Renal pelvis (tissue), 12 donors: ENCODE data around the gene RHPN2. TPM values are rescaled to one million over a fixed set of nuclear protein-coding genes. Genes with fewer than 3 reads are reported as not detected.

Experiments
- DNase-seq: peaks from one replicate; pipeline ENCODE4 v3.0.0-alpha.2; 2013
- long read RNA-seq, 16 experiments: transcript quantifications; one replicate each; lab custom pipeline, GENCODE V29; 2026
- polyA plus RNA-seq, 3 donors: library from polyadenylated mRNA; unstranded; fragments of 120-200 nt; gene quantifications; one replicate each; pipeline ENCODE4 v1.2.1, GENCODE V29; 2013; ENCODE audit not compliant: insufficient read length in 3 of 3

Gene RHPN2
- 10 to 100 TPM; 16.5 to 22.1 (median 19.7) TPM for polyA plus RNA-seq
- long read RNA-seq, donor 1, partial matches to known transcripts, result 0 of 3 reads
- long read RNA-seq, donor 1, other reads (novel, unspliced or antisense), result 0 of 3 reads
- long read RNA-seq, donor 2, partial matches to known transcripts, result 0 of 3 reads
- long read RNA-seq, donor 2, other reads (novel, unspliced or antisense), result 0 of 3 reads
- long read RNA-seq, donor 3, partial matches to known transcripts, result 5 of 9 reads
- long read RNA-seq, donor 3, other reads (novel, unspliced or antisense), result 0 of 9 reads
- long read RNA-seq, donor 4, partial matches to known transcripts, result 0 of 1 reads
- long read RNA-seq, donor 4, other reads (novel, unspliced or antisense), result 0 of 1 reads
- long read RNA-seq, donor 5, result 0 reads
- long read RNA-seq, donor 6, partial matches to known transcripts, result 7 of 9 reads
- long read RNA-seq, donor 6, other reads (novel, unspliced or antisense), result 0 of 9 reads
- long read RNA-seq, donor 7, partial matches to known transcripts, result 0 of 3 reads
- long read RNA-seq, donor 7, other reads (novel, unspliced or antisense), result 0 of 3 reads
- long read RNA-seq, donor 8, result 0 reads
- long read RNA-seq, donor 9, transcript RHPN2-201 (15 exons, 3,500 nt), result major isoform, 5 of 5 reads
- long read RNA-seq, donor 9, partial matches to known transcripts, result 0 of 5 reads
- long read RNA-seq, donor 9, other reads (novel, unspliced or antisense), result 0 of 5 reads
- long read RNA-seq, donor 10, result 0 reads
- long read RNA-seq, donor 11, partial matches to known transcripts, result 0 of 3 reads
- long read RNA-seq, donor 11, other reads (novel, unspliced or antisense), result 0 of 3 reads
- long read RNA-seq, donor 12, partial matches to known transcripts, result 0 of 3 reads
- long read RNA-seq, donor 12, other reads (novel, unspliced or antisense), result 0 of 3 reads
- long read RNA-seq, donor 13, partial matches to known transcripts, result 0 of 3 reads
- long read RNA-seq, donor 13, other reads (novel, unspliced or antisense), result 0 of 3 reads
- long read RNA-seq, donor 14, result 0 reads
- long read RNA-seq, donor 15, partial matches to known transcripts, result 0 of 4 reads
- long read RNA-seq, donor 15, other reads (novel, unspliced or antisense), result 0 of 4 reads
- long read RNA-seq, donor 16, partial matches to known transcripts, result 5 of 8 reads
- long read RNA-seq, donor 16, other reads (novel, unspliced or antisense), result 0 of 8 reads

- DNase-seq, result peak; percentile 69
Measured at GRCh38 chr19:33064792-33065550, at the start of gene RHPN2. Gene RHPN2, minus strand, starts transcription at chr19:33064888. Its CDS starts 36 bp downstream, at chr19:33064852.

- no peak for DNase-seq
Measured at GRCh38 chr19:33114312-33114711, 49.6 kb upstream of the RHPN2 start.

GRCh38 chr19:33111587-33111986 is 46.9 kb upstream of the RHPN2 start:
- no peak for DNase-seq

DNA sequence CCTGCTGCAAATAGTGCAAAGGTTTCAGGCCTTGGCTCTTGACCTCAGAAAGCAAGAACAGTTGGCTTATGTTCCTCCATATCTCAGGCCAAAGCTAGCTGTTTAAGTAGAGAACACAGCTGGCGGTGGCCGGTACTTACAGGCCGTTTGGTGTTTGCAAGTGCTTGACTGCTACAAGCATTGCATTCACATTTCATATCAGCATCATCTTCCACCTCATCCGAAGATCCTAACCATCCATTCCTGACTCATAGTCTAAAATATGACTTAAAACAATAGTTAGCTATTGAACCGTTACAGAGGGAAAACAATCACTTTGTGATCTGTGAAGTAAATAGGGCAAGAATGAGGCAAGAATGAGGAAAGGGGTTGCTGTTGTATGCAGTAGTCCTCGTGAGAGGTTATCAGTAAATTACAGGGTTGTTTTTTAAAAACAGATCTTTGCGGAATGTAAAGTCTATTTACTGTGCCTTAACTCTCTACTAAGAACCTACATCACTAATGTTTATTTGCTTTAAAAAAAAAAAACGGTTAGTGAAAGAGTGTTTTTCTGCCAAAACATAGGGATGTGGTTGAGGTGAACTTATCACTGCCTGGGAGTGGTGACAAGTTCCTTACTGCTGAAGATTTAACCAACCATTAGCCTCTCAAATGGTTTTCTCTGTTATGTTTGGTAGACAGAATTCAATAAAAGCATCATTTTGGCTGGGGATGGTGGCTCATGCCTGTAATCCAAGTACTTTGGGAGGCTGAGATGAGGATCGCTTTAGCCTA is 45.6 kb upstream of the RHPN2 start:
- DNase-seq, result no peak

DNA sequence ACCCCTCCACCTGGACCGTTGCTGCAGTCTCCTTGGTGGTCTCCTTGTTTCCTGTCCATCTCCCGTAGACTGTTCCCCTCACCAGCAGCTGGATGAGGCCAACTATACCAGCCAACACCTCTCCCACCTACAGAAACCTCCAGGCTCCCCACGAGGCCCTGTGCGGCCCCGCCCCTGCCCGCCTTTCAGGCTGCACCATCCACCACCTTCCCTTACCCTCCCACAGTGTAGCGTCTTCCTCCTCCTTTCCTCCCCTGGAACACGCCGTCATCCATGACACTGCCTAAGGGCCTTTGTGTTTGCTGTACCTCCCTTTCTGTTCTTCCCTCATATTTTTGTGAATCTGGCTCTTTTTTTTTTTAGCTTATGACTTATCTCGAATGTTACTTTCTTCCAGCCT is 43.5 kb upstream of the RHPN2 start:
- DNase-seq, result no peak

GRCh38 chr19:33102893-33103292 is 38.2 kb upstream of the RHPN2 start:
- no peak for DNase-seq

DNA sequence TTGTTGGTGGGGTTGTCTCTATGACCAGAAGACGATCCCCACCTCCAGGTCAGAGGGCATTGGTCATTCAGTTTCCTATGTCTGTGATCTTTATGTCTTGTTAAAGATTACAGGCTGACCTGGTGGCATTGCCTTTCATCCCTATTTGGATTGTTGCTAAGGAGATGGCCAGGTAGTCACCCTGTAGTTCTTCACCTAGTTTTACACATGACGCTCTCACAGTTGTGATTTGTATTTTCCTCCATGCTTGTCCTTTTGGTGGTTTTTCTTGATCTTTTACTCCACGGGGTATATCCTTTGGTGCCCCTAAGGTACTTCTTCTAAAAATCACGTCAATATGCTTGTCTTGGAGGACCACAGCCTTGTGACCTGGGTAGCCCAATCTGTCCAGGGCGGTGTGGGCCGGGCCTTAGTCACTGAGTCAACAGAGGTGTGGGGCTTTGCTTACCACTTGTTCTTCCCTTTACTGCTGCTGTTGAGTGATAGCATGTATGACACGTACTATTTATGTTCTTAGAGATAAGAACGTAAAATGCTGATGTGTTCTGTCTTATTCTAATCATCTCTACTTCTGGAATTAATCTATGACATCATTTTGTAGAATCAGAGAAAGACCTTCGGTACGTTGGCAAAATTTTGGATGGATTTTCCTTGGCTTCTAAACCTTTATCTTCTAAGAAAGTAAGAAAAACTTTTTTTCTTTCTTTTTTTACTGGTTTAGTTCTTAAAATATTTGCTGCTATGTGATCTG is 36.4 kb upstream of the RHPN2 start:
- no peak for DNase-seq

- DNase-seq, result no peak
Measured at GRCh38 chr19:33098055-33098534, 33.4 kb upstream of the RHPN2 start.

- no peak for DNase-seq
Measured at GRCh38 chr19:33096005-33096404, 31.3 kb upstream of the RHPN2 start.

DNA sequence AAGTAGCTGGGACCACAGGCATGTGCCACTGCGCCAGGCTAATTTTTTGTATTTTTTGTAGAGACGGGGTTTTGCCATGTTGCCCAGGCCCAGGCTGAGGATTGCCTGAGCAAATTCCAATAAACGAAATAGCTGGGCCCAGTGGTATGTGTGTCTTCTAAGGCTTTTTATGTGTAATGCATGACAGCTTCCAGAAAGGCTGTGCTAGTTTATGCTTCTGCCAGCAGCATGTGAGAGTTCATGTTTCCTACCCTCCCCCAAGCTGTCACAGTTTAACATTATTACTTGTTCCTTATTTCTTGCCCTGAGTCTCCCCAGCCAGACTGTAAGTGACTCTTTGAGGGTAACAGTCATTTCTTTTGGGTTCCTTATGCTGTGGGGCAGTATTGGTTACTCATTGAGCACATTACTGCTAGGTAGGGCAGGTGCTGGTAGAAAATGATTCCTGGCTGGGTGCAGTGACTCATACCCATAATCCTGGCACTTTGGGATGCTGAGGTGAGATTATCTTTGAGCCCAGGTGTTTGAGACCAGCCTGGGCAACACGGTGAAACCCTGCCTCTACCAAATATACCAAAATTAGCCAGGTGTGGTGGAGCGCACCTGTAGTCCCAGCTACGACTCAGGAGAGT is 29.9 kb upstream of the RHPN2 start:
- peak; percentile 74 for DNase-seq

DNA sequence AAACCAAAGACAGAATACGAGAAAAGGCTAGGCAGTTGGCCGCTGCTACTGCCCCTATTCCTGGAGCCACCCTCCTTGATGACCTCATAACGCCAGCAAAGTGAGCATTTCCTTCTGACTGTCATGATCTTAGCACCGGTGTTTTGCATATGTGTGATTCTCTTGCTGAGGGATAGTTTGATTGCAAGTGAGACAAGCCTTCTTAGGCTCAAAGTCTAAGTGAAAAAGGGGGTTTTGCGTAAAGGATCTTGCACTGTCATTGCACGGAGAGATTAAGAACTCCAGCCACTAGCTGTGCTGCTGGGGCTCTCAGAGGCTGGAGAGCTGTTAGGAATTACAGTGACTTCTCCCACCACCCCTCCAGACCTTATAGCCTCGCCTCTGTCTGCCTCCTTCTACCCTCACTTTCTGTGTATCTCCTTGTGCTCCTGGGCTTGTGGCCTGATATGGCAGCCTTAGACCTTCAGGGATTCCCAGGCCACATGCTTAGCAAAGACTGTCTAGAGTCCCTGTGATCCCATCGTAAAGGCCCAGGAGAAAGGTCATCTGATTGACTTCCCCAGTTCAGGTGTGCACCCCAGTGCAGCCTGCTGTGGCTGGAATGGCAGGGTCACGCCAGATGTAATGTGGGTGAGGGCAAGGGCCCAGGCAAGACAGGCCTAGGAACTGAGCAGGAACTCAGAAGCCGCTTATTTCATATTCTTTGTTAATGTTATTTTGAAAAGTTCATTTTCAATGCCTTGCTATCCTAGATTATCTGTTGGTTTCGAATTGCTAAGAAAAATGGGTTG is 28.9 kb upstream of the RHPN2 start:
- no peak for DNase-seq

DNA sequence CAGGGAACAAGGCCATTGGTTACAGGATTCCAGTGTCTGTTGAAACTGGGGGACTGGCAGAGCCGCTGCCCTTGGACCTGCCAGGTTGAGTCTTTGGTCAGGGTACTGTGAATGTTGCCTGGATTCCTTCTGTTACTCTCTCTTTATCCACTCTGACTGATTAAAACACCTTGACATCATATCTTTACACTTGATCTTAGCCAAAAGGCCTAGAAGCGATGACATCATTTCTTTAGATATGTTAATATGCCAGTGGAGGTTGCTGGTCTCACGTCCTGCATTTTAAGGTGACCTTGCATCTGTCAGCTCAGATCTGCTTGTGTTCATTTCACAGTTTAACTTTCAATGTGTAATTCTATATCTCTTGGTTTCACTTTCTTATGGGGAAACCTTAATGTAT is 25.5 kb upstream of the RHPN2 start:
- no peak for DNase-seq

DNA sequence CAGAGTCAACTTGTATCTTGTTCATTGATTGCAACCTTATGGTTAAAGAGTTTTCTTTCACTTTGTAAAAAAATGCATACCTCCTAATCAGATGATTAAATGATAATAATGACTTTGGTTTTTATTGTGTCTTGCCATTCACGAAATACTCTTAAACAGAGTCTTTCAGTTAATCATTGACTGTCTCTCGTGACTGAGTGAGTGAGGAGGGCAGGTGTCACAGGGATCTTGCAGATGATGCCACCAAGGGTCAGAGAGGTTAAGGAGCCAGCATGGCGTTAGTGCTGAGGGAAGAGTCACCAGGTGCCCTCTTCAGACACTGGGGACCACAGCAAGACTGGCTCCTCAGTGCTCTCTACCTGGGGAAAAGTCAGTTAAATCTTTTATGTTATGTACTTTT is 24.3 kb upstream of the RHPN2 start:
- DNase-seq, result no peak

- no peak for DNase-seq
Measured at GRCh38 chr19:33086955-33087354, 22.3 kb upstream of the RHPN2 start.

- DNase-seq, result no peak
Measured at GRCh38 chr19:33085570-33086128, 21.0 kb upstream of the RHPN2 start.

- peak; percentile 90 for DNase-seq
Measured at GRCh38 chr19:33080761-33081681, 16.3 kb upstream of the RHPN2 start, which contains the start of gene GPATCH1. Gene GPATCH1, plus strand, starts transcription at chr19:33081181. Its CDS starts 13 bp downstream, at chr19:33081194.

DNA sequence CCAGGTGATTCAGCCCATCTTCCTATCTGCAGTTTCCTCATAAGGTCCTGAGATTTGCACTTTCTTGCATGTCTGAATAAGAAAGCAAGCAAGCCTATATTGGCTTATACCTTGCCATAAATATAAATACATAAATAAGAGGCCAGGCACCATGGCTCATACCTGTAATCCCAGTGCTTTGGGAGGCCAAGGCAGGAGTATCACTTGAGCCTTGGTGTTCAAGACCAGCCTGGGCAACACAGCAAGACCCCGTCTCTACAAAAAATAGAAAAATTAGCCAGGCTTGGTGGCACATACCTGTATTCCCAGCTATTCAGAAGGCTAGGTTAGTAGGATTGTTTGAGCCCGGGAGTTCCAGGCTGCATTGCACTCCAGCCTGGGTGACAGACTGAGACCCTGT is 10.8 kb upstream of the RHPN2 start:
- DNase-seq, result no peak
